GM12875 (cell line): Measurements from ENCODE around the gene SLC16A5.

Experiments
- H3K4me3 ChIP-seq: one replicate; pipeline ENCODE4 v1.5.1; 2011; ENCODE audit warnings: low read depth, low read length, control low read depth
- TF ChIP-seq, protein P1 (sequence below): IDR thresholded peaks from 2 replicates; pipeline ENCODE4 v1.5.1; 2011; ENCODE audit warnings: low read depth, mild to moderate bottlenecking, control low read depth, inconsistent platforms, low read length, moderate library complexity, borderline replicate concordance; ENCODE audit not compliant: insufficient read depth

SLC16A5 gene

DNA sequence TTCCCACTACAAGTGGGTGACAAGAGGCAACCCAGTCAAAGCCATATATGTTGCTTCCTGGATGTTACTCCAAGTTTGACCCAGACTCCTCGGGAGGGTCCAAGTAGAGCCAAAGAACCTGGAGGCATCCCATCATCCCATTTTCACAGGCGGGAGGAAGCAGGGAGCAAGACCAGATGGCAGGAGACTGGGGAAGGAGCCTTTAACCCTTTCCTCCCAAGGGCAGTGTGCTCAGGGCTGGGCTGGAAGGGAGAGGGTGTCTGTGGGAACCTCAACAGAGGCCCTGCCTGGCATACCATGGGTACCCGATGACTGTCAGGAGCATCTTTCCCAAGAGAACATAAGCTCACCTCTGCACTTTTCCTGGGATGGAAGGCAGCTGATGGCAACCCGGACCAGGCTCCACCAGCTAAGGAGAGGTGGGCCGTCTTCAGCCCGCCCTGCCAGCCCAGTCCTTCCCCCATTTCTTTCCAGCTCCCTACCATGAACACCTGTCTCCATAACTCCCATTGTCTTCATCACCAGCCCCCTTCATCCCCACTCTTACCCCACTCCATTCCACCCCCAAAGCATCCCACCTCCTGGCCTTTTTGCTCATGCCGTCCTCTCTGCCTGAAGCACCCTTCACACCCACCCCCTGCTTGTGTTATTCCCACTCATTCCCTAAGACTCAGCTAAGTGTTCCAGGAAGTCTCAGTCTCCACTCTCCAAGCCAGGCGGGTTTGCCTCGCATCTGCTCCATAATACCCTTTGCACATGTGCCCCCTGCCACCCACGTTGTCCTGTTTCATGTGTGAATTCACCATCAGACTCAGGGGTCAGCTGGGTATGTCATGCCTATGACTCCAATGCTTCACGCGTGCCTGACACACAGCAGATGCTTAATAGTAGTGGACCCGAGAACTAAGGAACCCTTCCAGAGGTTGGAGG is 5.9 kb upstream of the SLC16A5 start:
- TF ChIP-seq, protein P1, sequence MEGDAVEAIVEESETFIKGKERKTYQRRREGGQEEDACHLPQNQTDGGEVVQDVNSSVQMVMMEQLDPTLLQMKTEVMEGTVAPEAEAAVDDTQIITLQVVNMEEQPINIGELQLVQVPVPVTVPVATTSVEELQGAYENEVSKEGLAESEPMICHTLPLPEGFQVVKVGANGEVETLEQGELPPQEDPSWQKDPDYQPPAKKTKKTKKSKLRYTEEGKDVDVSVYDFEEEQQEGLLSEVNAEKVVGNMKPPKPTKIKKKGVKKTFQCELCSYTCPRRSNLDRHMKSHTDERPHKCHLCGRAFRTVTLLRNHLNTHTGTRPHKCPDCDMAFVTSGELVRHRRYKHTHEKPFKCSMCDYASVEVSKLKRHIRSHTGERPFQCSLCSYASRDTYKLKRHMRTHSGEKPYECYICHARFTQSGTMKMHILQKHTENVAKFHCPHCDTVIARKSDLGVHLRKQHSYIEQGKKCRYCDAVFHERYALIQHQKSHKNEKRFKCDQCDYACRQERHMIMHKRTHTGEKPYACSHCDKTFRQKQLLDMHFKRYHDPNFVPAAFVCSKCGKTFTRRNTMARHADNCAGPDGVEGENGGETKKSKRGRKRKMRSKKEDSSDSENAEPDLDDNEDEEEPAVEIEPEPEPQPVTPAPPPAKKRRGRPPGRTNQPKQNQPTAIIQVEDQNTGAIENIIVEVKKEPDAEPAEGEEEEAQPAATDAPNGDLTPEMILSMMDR = no peak
- H3K4me3 ChIP-seq = no peak overlapping the region

DNA sequence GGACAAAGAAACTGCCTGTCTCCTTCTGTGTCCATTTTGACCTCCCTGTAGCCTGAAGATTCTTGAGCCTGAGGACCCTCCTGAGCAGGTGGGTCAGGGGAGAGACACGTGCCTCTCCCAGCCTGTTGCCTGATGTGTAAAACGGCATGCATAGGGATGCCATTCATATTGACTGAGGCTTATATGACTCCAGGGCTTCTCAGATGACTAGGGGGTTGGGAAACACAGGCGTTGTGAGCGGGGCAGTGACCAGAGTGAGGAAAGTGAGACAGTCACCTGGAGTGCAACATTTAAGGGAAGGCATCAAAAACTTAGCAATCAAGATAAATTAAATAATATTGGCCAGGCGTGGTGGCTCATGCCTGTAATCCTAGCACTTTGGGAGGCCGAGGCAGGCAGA is 5.1 kb upstream of the SLC16A5 start:
- H3K4me3 ChIP-seq = no peak overlapping the region
- TF ChIP-seq, protein P1 = no peak

DNA sequence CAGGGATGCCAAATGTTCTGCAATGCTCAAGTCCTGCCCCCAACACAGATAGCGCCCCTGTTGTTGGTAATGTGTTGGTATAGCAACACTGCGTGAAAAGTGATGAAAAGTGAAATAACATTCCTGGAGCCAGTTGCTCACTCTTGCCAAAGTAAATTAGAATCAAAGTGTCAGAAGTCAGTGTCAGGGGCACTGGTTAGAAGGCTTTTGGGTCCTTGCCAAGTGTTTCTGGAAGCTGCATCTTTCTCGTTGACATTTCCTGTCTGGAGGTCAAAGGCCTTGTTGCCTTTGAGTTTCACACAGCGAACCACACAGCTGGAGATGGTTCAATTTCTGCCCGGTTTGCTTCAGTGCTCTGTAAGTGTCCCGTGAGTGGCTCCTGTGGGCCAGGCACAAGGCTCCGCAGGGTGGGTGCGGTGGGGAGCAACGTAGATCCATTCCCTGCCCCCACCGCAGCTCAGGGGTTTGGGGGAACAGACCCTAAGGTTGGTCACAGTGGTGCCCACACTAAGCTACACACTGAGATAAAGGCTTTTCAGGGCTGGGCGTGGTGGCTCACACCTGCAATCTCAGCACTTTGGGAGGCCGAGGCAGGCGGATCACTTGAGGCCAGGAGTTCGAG is 3.6 kb upstream of the SLC16A5 start:
- TF ChIP-seq, protein P1 = no peak

DNA sequence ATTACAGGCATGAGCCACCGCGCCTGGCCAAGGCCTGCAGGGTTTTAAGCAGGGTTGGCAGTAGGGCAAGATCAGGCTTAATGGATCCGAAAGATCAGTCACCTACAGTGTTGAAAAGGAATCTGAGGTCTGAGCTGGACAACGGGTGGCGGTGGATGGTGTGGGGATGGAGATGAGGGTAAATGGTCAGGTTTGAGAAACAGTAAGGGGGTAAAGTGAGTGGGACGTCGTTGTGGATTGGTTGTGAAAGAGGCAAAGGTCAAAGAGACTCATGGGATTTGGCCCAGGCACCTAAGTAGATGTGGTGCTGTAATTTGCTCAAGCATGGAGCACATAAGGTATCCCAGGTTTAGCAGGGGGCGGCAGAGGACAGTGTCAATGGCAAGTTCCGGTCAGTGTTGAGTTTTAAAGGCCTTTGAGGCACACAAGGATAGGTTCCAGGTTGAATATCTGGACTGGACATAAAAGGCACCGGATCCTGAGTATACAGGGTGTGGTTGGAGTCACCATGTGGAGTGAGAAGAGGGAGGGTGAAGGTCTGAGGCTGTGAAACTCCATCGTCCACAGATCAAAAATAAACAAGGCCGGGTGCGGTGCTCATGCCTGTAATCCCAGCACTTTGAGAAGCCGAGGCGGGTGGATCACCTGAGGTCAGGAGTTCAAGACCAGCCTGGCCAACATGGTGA is 1.1 kb upstream of the SLC16A5 start:
- H3K4me3 ChIP-seq = no peak overlapping the region
- TF ChIP-seq, protein P1 = no peak

More for the DNA sequence above, 3.6 kb upstream of the SLC16A5 start:
- H3K4me3 ChIP-seq = no peak overlapping the region

DNA sequence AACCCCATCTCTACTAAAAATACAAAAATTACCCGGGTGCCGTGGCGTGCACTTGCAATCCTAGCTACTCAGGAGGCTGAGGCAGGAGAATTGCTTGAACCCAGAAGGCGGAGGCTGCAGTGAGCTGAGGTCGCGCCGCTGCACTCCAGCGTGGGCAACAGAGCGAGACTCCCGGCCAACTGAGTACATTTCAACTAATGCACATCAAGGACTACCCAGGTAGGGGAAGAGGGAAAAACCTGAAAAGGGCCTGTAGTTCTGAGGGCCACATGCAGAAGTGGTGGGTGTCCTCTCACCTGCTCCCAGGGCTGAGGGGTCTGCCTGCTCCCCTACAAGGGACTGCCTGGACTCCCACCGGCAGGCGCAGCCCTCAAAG is 584 bp upstream of the SLC16A5 start:
- H3K4me3 ChIP-seq = peak overlapping the region; percentile 45
- TF ChIP-seq, protein P1 = no peak

DNA sequence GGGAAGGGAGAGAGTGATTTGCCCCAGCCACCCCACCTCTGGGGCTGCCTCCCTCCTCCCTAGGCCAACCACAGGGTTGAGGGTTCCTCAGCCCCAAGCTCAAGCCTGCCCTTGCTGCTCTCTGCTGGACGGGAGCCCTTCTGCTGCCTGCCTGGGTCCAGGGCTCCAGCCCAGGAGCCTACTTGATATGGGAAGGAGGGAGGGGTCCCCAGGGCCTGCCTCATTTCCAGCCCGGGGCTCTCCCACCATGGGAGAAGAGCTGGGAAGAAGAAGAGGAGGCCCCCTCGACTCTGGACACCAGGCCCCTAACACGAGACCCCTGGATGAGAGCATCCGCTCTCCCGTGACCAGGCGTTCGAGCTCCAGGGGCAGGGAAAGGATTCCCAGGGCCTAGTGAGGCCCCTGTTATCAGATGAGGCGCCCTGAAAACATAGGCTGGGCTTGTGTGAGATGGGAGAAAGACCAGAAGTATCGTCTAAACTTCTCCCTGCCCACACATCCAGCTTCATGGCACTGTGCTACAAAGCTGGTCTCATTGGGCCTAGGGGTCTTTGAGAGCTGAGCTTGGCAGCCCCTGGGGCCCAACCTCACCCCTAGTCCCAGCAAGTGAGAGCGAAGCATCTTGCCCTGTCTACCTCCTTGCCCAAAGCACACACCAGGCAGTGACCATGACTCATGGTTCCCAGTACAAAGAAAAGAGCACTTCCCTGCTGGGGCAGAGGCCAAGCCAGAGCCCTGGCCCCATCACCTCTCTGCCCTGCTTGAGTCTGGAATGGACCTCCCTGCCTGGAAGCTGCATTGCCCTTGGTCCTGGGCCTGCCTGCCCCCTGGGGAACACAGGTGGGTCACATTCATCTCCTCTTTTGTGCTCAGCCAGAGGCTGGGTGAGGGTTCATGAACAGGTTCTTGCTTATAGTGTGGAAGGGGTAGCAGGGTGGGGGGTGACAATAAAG is 987 bp downstream of the SLC16A5 start:
- TF ChIP-seq, protein P1 = no peak
- H3K4me3 ChIP-seq = no peak overlapping the region
